PFSK-1 (cell line): ENCODE results near the gene FZD7.

Source experiments
- FOXP2 ChIP-seq: optimal IDR thresholded peaks from 2 replicates; pipeline ENCODE3; 2011; ENCODE audit warnings: borderline replicate concordance, control low read depth, inconsistent platforms; ENCODE audit not compliant: insufficient read depth; ENCODE audit errors: extremely low read length, extremely low read depth
- POLR2AphosphoS5 ChIP-seq: IDR thresholded peaks from 2 replicates; pipeline ENCODE4 v1.6.1; 2012; ENCODE audit warnings: low read depth, mild to moderate bottlenecking, control low read depth, low read length, moderate library complexity
- SIN3A ChIP-seq: IDR thresholded peaks from 2 replicates; pipeline ENCODE4 v1.6.1; 2012; ENCODE audit warnings: mild to moderate bottlenecking, low read length, moderate library complexity, borderline replicate concordance; ENCODE audit not compliant: insufficient read depth
- TAF1 ChIP-seq: IDR thresholded peaks from 2 replicates; pipeline ENCODE4 v1.6.1; 2012; ENCODE audit warnings: low read length, control low read depth, borderline replicate concordance; ENCODE audit not compliant: insufficient read depth
- TF ChIP-seq, protein P1 (sequence below), 2 experiments: IDR thresholded peaks; 2 replicates each; pipeline versions ENCODE4 v1.6.1 to v1.8.0; 2011 to 2012; ENCODE audit warnings: low read depth in 2 of 2, low read length in 2 of 2, control low read depth in 1 of 2, inconsistent platforms in 1 of 2, mild to moderate bottlenecking in 1 of 2, moderate library complexity in 1 of 2; ENCODE audit not compliant: insufficient read depth in 1 of 2

FZD7 gene

DNA sequence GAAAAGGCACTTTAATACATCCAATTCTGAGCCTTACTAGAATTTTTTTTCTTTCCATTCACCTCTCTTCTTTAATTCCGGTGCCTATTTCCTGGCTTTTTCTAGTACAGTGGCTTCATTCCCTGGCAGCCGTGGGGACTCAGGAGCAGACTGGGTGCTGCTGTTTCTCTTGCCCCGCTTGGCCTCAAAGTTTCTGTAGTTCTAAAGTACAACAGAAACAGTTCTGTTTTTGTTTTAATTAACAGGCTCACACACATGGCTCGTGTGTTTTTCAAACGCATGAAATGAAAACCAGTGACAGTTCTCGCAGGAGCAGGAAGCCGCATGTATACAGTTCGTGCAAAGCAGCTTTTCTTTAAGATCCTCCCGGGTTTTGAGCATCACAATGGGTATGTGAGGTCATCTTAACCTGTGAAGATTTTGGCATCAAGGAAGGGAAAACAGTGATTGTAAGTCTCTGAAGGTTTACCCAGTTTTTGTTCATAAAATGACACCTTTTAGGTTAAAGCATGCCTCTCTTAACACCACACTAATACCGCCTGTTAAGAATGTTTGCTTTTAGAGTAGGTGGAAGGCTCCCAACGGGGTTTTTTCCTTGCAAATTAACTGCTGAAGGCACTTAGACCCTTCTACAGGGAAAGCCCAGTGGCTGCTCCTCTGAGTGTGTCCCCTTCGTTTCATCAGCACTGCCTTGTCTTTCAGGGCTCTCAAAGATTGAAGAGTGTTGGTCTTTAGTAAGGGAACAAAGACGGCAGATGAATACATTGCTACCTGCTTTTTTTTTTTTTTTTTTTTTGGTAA lies 5.8 kb downstream of the FZD7 start:
- TF ChIP-seq POLR2AphosphoS5 (no peak), FOXP2 (no peak), TAF1 (no peak), SIN3A (no peak)
- TF ChIP-seq, protein P1, sequence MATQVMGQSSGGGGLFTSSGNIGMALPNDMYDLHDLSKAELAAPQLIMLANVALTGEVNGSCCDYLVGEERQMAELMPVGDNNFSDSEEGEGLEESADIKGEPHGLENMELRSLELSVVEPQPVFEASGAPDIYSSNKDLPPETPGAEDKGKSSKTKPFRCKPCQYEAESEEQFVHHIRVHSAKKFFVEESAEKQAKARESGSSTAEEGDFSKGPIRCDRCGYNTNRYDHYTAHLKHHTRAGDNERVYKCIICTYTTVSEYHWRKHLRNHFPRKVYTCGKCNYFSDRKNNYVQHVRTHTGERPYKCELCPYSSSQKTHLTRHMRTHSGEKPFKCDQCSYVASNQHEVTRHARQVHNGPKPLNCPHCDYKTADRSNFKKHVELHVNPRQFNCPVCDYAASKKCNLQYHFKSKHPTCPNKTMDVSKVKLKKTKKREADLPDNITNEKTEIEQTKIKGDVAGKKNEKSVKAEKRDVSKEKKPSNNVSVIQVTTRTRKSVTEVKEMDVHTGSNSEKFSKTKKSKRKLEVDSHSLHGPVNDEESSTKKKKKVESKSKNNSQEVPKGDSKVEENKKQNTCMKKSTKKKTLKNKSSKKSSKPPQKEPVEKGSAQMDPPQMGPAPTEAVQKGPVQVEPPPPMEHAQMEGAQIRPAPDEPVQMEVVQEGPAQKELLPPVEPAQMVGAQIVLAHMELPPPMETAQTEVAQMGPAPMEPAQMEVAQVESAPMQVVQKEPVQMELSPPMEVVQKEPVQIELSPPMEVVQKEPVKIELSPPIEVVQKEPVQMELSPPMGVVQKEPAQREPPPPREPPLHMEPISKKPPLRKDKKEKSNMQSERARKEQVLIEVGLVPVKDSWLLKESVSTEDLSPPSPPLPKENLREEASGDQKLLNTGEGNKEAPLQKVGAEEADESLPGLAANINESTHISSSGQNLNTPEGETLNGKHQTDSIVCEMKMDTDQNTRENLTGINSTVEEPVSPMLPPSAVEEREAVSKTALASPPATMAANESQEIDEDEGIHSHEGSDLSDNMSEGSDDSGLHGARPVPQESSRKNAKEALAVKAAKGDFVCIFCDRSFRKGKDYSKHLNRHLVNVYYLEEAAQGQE (IDR thresholded peaks at IDR 0.05; ENCODE audit: insufficient read depth in 1 of 2, low read depth in 2 of 2, low read length in 2 of 2): no peak

DNA sequence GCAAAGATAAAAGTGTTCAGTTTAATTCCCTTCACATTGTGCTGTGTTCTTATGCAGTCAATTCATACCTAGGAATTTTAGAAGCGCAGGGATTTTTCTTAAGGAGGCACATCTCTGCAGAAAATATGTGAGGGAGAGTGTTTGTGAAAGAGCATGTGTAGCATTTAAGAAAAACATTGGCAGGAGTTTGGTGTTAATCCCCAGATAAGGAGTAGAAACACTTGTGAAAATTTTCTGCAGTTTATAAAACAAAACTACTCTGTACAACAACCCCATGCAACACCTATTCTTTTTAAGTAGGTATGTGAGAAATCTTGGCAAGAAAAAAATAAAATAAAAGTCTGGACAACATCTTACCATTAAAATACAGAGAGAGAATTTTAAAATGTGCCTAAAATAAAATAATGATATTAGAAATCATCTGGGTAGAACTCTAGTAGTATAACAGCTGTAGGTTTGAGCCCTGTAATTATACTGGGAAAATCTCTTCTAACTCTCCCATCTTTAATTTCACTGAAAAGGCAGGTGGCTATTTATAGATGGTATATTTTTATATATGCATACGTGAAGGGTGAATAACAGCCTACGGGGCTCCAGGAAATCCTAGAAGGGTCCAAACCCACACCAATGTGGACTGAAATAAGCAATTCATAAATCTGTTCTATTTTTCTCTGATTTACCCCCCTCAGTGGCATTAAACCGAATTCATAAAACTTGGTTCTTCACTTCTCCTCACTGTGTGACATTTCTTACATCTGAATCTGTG lies 6.6 kb downstream of the FZD7 start:
- TF ChIP-seq FOXP2 (no peak), SIN3A (no peak), POLR2AphosphoS5 (no peak), TAF1 (no peak)
- TF ChIP-seq, protein P1 (IDR thresholded peaks at IDR 0.05; ENCODE audit: insufficient read depth in 1 of 2, low read depth in 2 of 2, low read length in 2 of 2): no peak

DNA sequence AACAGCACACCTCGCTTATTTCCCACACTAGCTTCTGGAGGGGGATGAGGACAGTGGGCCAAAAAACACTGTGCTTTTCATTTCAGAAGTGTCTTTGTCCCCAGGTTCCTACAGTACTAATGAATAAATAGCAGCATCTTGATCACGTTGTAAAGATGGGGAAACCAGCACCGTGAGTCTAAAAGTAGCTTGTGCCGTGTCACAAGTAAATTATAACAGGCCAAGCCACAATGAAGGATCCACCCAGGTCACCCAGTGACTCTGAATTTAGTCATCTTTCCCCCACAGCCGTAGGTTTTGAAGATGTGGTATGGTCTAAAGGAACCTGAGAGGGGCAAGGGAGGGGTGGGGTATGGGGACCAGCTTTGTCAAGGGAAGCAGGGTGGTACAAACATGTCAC lies 8.8 kb downstream of the FZD7 start:
- TF ChIP-seq SIN3A (no peak), FOXP2 (no peak), POLR2AphosphoS5 (no peak), TAF1 (no peak)
- TF ChIP-seq, protein P1 (IDR thresholded peaks at IDR 0.05; ENCODE audit: insufficient read depth in 1 of 2, low read depth in 2 of 2, low read length in 2 of 2): no peak

DNA sequence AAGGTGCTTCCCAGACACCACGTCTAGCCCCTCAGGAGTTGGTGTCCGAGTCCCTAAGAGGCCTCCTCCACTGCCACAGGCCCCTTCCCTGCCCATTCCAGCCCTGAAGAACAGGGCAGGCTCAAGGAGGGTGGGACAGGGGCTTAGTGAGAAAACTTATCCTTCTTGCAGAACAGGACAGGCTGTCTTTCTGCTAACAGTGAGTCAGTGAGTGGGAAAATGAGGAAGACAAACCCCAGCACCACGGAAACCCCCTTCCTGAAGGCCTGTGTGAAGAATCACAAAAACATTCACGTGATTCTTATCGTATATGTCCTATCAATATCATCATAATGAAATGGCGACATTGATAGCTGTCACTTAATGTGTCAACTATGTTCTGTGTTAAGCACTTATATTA lies 9.8 kb downstream of the FZD7 start:
- TF ChIP-seq, protein P1 (IDR thresholded peaks at IDR 0.05; ENCODE audit: insufficient read depth in 1 of 2, low read depth in 2 of 2, low read length in 2 of 2): no peak
- no peak for TF ChIP-seq POLR2AphosphoS5
- TF ChIP-seq TAF1: no peak
- no peak for TF ChIP-seq SIN3A
- TF ChIP-seq FOXP2: no peak
